ENCODE results near the gene MKRN1. TPM values are rescaled to one million over a fixed set of nuclear protein-coding genes. Genes with fewer than 3 reads are reported as not detected.

The MKRN1 gene
- total RNA-seq, 4 donors from 2014 or later: 60.2 to 87.9 (median 69.1) TPM

GRCh38 chr7:140521421-140521820 is 42.1 kb upstream of the MKRN1 start:
- no peaks in the 10 kb centered on the region for H3K36me3 ChIP-seq
- H3K27me3 ChIP-seq: no peaks in the 10 kb centered on the region
- no peak for TF ChIP-seq POLR2A (IDR thresholded peaks at IDR 0.05)
- no peak for TF ChIP-seq CTCF (IDR thresholded peaks at IDR 0.05)
- H3K4me3 ChIP-seq (replicated peaks in 1 of 3): no peak overlapping the region
- H3K27ac ChIP-seq: no peak overlapping the region
- intact Hi-C loops (cut with DNase I): no loop called here
- H3K4me1 ChIP-seq: peaks cover 0 to 3% of the 10 kb centered on the region in 2 donors
- 92% methylated on average over 3 of the region's 3 CpGs for WGBS, 2 donors
- no peaks in the 10 kb centered on the region for H3K9me3 ChIP-seq
- no peak for DNase-seq

- Histone ChIP-seq H3K27me3 (no peaks in the 10 kb centered on the region), H3K4me1 (peaks cover 0 to 3% of the 10 kb centered on the region in 2 donors), H3K9me3 (no peaks in the 10 kb centered on the region), H3K36me3 (no peaks in the 10 kb centered on the region), H3K4me3 (replicated peaks in 1 of 3) (no peak overlapping the region), H3K27ac (no peak overlapping the region)
- no peak for DNase-seq
- no peak for TF ChIP-seq CTCF (IDR thresholded peaks at IDR 0.05)
- no peak for TF ChIP-seq POLR2A (IDR thresholded peaks at IDR 0.05)
- intact Hi-C loops (cut with DNase I): loop anchor here (10.0 kb wide), 1 partner anchor 496 kb away; the partner anchor contains the start of gene MRPS33
- 63 to 71% methylated on average over 7 of the region's 7 CpGs for WGBS, 2 donors
Observed at GRCh38 chr7:140519007-140519399, 39.7 kb upstream of the MKRN1 start.

GRCh38 chr7:140518370-140519006 is 39.2 kb upstream of the MKRN1 start:
- DNase-seq: no peak

GRCh38 chr7:140517546-140518369 is 38.5 kb upstream of the MKRN1 start:
- DNase-seq: peak; percentile 86 to 89
- Histone ChIP-seq H3K4me3 (replicated peaks in 1 of 3) (no peak overlapping the region), H3K27me3 (no peaks in the 10 kb centered on the region), H3K27ac (peak overlapping the region in 1 of 3 donors; percentile 15), H3K36me3 (no peaks in the 10 kb centered on the region), H3K4me1 (peaks cover 0 to 3% of the 10 kb centered on the region in 2 donors), H3K9me3 (no peaks in the 10 kb centered on the region)
- 50 to 59% methylated on average over 26 to 31 of the region's 31 CpGs for WGBS, 2 donors
- TF ChIP-seq POLR2A (IDR thresholded peaks at IDR 0.05): no peak
- peak; percentile 47 to 85 (median 75) for TF ChIP-seq CTCF (IDR thresholded peaks at IDR 0.05)
- intact Hi-C loops (cut with DNase I): loop anchor here (2.0 to 10.0 kb wide), 2 partner anchors 135 to 497 kb away; partner anchors contain the start of gene MRPS33

More at GRCh38 chr7:140518370-140519006, 39.2 kb upstream of the MKRN1 start:
- WGBS, 2 donors: 80 to 85% methylated on average over 15 of the region's 15 CpGs
- intact Hi-C loops (cut with DNase I): loop anchor here (10.0 kb wide), 1 partner anchor 496 kb away; the partner anchor contains the start of gene MRPS33
- H3K9me3 ChIP-seq: no peaks in the 10 kb centered on the region
- no peak overlapping the region for H3K4me3 ChIP-seq (replicated peaks in 1 of 3)
- H3K27ac ChIP-seq: peak overlapping the region in 1 of 3 donors; percentile 15
- H3K4me1 ChIP-seq: peaks cover 0 to 3% of the 10 kb centered on the region in 2 donors
- H3K36me3 ChIP-seq: no peaks in the 10 kb centered on the region
- no peaks in the 10 kb centered on the region for H3K27me3 ChIP-seq
- no peak for TF ChIP-seq POLR2A (IDR thresholded peaks at IDR 0.05)
- TF ChIP-seq CTCF (IDR thresholded peaks at IDR 0.05): no peak

Data from thyroid gland (tissue), 4 donors.